Measurements from ENCODE around the gene LYSMD1.

Gene LYSMD1

GRCh38 chr1:151134991-151135390 lies 30.7 kb downstream of the LYSMD1 start:
- TF ChIP-seq REST (IDR thresholded peaks at IDR 0.05; ENCODE audit: insufficient read depth in 1 of 2, low read depth in 2 of 2, low read length in 2 of 2) (no peak), SIN3A (IDR thresholded peaks at IDR 0.05; ENCODE audit: borderline replicate concordance, insufficient read depth, low read length) (no peak), FOXP2 (optimal IDR thresholded peaks at IDR 0.05; ENCODE audit: borderline replicate concordance, extremely low read depth, extremely low read length, insufficient read depth) (no peak), POLR2AphosphoS5 (IDR thresholded peaks at IDR 0.05; ENCODE audit: low read depth, low read length) (no peak), TAF1 (IDR thresholded peaks at IDR 0.05; ENCODE audit: borderline replicate concordance, insufficient read depth, low read length) (no peak)

- TF ChIP-seq SIN3A (IDR thresholded peaks at IDR 0.05; ENCODE audit: borderline replicate concordance, insufficient read depth, low read length) (no peak), TAF1 (IDR thresholded peaks at IDR 0.05; ENCODE audit: borderline replicate concordance, insufficient read depth, low read length) (no peak), POLR2AphosphoS5 (IDR thresholded peaks at IDR 0.05; ENCODE audit: low read depth, low read length) (no peak), REST (IDR thresholded peaks at IDR 0.05; ENCODE audit: insufficient read depth in 1 of 2, low read depth in 2 of 2, low read length in 2 of 2) (no peak)
Measured at GRCh38 chr1:151134396-151134795, 31.3 kb downstream of the LYSMD1 start.

GRCh38 chr1:151133018-151133806 lies 32.5 kb downstream of the LYSMD1 start:
- TF ChIP-seq FOXP2 (optimal IDR thresholded peaks at IDR 0.05; ENCODE audit: borderline replicate concordance, extremely low read depth, extremely low read length, insufficient read depth) (no peak), SIN3A (IDR thresholded peaks at IDR 0.05; ENCODE audit: borderline replicate concordance, insufficient read depth, low read length) (no peak), POLR2AphosphoS5 (IDR thresholded peaks at IDR 0.05; ENCODE audit: low read depth, low read length) (no peak), TAF1 (IDR thresholded peaks at IDR 0.05; ENCODE audit: borderline replicate concordance, insufficient read depth, low read length) (no peak), REST (IDR thresholded peaks at IDR 0.05; ENCODE audit: insufficient read depth in 1 of 2, low read depth in 2 of 2, low read length in 2 of 2) (no peak)

GRCh38 chr1:151132335-151133017 lies 33.2 kb downstream of the LYSMD1 start:
- TF ChIP-seq SIN3A (IDR thresholded peaks at IDR 0.05; ENCODE audit: borderline replicate concordance, insufficient read depth, low read length), result no peak
- TF ChIP-seq POLR2AphosphoS5 (IDR thresholded peaks at IDR 0.05; ENCODE audit: low read depth, low read length), result no peak
- TF ChIP-seq TAF1 (IDR thresholded peaks at IDR 0.05; ENCODE audit: borderline replicate concordance, insufficient read depth, low read length), result no peak
- TF ChIP-seq REST (IDR thresholded peaks at IDR 0.05; ENCODE audit: insufficient read depth in 1 of 2, low read depth in 2 of 2, low read length in 2 of 2), result no peak
- TF ChIP-seq FOXP2 (optimal IDR thresholded peaks at IDR 0.05; ENCODE audit: borderline replicate concordance, extremely low read depth, extremely low read length, insufficient read depth), result no peak
